Adrenal gland (tissue), 5 donors: ENCODE data around the gene ROS1.

Experiments
- CTCF ChIP-seq, 6 experiments: fragments of 450-650 bp in 4 of 6; fragments of 200-600 bp in 2 of 6; sonication (generic) in 1 of 6; IDR thresholded peaks; 1 replicate in 5 of 6; 2 replicates in 1 of 6; pipeline versions ENCODE4 v1.5.1 to v1.8.0; 2016 to 2021; ENCODE audit warnings: antibody characterized with exemption in 6 of 6, mild to moderate bottlenecking in 2 of 6, moderate library complexity in 1 of 6
- POLR2A ChIP-seq, 2 donors: fragments of 450-650 bp; IDR thresholded peaks; one replicate each; pipeline ENCODE4 v1.6.1; 2017; ENCODE audit warnings: antibody characterized with exemption in 2 of 2, mild to moderate bottlenecking in 2 of 2, moderate library complexity in 1 of 2
- donor health status: DM: no; HTN: no; CAD: no.

GRCh38 chr6:117272032-117272866 is 153.5 kb downstream of the ROS1 start:
- TF ChIP-seq CTCF (IDR thresholded peaks at IDR 0.05) (no peak), POLR2A (IDR thresholded peaks at IDR 0.05) (no peak)
